Activated CD4-positive, alpha-beta T cell treated with anti-CD3 and anti-CD28 coated beads, Interleukin-10, Interleukin-2, amounts not matched to agents 100 ng/mL and 50 ng/mL, durations not matched to agents 16 hours and 8 hours (primary cell): ENCODE measurements around the gene TRPC4AP.

Experiments
- DNase-seq: peaks from one replicate; pipeline ENCODE4 v3.0.0-alpha.2; 2020

TRPC4AP gene

DNA sequence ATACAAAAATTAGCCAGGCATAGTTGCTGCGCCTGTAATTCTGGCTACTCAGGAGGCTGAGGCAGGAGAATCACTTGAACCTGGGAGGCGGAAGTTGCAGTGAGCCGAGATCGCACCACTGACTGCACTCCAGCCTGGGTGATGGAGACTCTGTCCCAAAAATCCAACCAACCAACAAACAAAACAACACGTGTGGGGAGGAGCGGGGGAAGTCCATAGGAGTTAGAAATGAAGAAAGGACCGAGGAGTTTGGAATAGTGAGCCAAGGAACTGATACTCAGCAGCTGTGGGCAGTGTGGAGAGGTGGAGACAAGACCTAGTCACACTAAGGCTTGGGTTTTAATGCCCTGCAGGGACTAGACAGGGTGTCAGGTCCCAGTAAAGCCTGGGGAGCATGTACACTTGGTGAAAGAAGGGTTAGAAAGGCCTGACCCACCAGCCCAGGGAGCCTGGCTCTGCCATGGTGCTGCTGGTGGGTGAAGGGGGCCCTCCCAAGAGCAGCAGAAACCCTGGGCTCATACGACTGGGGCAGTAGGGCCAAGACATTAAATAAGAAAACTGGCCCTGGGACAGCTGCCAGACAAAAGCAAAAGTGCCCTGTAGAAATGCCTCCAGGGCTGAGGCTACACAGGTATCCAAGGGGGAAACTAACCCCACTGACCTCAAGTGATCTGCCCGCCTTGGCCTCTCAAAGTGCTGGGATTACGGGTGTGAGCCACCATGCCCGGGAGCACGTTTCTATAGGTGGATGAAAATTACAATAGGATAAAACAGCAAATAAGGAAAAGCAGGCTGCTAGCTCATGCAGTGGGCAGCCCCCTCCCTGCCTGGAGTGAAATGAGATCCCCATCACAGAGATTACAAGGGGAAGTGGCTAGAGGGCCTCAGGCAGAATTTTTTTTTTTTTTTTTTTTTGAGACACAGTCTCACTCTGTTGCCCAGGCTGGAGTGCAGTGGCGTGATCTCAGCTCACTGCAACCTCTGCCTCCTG, 78.9 kb downstream of the TRPC4AP start:
- DNase-seq = no peak

GRCh38 chr20:35012227-35013069, 80.2 kb downstream of the TRPC4AP start:
- no peak for DNase-seq

GRCh38 chr20:35011589-35012226, 80.9 kb downstream of the TRPC4AP start:
- DNase-seq = no peak

DNA sequence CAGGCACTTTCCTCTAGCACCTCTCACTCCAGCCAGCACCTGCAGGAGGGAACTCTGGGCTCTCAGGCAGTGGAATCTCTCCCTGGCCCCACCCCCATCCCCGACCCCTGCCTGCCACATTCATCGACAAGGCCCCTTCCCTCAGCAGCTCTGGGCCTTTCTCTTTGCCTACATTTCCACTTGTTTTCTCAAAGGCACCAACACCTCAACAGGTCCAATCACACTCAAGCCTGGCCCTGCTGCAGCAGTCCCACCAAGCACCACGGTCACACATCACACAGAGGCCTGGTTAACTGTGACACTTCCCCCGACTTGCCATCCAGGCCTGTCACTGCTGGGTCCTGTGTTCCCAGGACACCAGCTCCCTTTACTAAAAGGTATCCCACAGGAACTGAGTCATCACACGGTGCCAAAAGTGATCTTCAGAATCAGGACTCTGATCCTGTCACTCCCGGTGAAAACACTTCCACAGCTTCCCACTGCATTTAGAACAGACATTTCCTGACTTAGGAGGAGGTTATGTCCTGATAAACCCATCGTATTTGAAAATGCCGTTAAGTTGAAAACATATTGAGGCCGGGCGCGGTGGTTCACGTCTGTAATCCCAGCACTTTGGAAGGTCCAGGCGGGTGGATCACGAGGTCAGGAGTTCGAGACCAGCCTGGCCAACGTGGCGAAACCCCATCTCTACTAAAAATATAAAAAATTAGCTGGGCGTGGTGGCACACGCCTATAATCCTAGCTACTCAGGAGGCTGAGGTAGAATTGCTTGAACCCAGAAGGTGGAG, 82.0 kb downstream of the TRPC4AP start:
- DNase-seq = no peak

- DNase-seq = no peak
Observed at GRCh38 chr20:35009665-35010328, 82.8 kb downstream of the TRPC4AP start.

DNA sequence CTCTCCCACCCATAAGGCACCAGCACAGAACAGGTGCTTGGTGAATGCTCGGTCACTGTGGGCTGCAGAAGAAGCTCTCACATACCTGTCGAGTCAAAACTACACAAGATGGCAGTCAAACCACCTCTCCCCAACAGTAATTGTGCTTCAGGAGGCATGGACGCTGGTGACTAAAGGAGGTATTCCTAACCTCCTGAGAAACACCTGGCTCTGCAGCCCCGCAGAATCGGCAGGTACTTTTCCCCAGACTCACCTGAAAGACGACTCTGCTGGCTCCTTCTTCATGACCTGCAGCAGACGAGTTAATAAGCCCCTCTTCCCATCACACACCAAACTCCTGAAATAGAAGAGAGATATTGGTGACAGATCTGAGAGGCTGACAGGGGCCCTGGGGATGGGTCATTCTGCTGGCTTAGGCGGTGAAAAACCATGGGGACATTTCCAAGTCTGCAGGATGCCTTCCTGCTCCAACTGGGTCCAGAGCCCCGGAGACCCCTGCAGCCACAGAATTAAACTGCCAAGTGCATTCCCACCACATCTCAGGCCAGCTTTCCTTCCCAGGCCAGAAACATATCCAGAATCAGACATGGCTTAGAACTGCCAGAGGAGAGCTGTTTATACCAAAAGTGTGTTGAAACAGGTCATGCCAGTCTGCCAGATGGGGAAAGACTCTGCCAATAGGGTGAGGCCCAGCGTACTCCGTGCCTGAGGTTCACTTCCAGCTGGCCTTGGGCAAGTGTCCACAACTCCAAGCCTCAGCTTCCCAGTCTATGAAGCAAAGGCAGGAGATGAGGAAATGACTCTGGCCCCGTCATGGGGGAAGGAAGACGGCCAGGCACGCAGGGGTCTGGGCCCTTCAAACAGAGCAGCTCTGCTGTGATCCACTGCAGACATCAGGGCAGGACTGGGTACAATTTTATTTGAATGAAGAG, 83.9 kb downstream of the TRPC4AP start:
- DNase-seq = no peak

GRCh38 chr20:35007891-35008290, 84.7 kb downstream of the TRPC4AP start:
- DNase-seq = no peak

DNA sequence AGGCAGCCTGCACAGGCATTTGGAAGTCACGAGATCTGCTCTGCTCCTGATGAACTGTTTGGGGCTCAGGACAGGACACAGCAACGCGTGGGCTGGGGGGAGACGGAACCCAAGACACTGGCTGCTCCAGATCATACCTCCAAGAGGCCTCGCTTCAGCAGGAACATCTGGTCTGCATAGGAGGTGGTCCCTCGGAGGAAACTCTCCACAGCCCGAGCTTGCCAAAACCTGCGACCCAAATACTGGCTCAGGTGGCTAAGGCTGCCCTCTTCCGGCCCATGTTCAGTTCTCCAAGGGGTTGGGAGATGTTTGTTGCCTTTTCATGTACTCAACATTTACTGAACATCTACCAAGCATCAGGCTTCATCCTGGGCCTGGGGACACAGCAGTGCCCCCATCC, 85.2 kb downstream of the TRPC4AP start:
- no peak for DNase-seq

DNA sequence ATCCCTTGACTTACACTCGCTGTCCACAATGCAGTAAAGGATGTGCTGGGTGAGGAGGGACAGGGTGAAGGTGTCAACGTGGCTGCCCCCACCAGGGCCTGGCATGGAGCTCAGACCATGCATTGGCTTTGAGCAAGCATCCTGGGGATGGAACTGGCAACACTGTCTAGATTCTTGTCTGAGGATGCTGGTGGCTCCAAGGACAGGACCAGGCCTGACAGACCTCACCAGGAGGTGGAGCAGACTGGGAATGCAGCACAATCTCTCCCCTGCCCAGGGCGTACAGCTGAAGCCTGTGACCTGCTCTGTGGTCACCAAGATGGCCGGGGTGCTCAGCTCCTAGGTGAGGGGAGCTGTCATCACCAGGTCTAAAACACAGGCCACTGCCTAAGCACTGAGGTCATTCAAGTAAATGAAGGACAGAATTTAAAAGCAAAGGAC, 86.1 kb downstream of the TRPC4AP start:
- DNase-seq = no peak

DNA sequence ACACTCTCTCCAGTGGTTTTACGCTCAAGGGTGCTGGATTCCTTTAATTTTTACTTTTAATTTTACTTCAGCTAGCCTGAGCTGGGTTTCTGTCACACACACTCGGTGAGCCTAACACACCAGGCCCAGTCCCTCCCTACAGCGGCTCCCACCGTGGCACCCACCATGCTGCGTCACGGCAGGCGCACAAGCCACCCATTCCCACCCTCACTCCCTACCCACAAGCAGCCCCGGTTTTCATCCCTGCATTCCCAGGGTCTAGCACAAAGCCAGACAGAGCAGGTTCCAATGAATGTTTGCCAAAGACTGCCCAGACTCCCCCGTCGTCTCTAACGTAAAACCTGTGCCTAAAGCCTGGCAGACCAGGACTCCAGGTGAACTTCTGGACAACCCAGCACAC, 86.6 kb downstream of the TRPC4AP start:
- DNase-seq = no peak

GRCh38 chr20:35005463-35005961, 87.1 kb downstream of the TRPC4AP start:
- DNase-seq = no peak

DNA sequence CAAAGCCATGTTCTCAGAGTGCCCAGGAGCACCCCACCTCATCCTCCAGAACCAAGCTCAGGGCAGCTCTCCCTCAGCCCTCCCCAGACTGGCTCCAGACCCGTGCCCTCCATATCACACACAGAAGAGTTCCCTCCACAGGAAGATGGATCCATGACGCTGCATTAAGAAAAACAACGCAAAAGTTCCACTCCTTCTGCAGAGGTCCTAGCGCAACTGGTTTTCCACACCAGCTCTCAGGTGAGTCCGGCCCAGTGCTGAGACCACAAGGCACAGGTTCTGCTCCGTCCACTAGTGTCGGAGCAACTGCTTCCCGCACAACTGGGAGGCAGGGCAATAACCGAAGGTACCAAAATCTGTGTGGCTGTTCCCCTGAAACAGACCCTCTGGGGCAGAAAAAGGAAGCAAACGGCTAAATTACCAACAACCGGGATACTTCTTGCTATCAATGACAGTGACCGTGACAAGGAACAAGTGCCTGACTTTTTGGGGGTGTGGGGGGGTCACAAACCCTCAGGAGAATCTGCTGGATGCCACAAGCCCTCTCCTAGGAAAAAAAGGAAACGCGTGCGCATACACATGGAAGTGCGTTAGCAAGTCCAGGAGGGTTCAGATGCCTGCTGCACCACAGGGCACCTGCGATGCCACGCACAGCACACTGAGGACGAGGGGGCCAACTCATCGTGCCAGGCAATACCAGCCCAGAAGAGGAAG, 87.7 kb downstream of the TRPC4AP start:
- DNase-seq = no peak

DNA sequence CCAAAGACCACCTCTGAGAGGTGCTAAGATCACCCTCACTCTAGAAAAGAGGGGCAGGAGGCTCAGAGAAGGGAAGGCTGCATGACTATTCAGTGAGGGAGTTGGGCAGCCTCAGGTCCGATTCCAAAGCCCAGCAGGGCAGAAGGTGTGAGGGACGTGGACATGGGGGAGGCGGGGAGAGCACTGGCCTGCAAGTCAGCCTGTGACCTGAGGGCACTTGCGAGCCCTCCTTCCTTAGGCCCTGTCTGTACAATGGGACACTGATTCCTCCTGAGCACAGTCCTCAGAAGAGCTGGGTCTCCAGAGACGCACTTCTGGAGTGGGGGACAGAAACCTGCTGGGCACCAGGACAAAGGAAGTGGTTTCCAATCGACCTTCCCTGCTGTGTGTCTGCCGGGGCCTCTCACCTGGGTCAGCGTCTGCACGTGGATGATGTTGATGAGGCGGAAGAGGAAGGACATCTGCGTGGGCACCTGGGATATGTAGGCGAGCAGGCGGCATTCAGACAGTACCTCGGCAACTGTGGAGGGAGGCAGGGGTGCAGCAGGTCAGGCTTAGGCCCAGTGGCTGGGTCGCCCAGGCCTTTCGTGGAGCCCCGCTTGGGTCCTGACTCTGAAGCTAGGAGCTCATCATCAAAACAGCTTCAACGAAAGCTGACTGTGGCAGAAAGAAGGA, 88.4 kb downstream of the TRPC4AP start:
- DNase-seq = no peak

- no peak for DNase-seq
Observed at GRCh38 chr20:35003211-35004031, 89.2 kb downstream of the TRPC4AP start.

DNA sequence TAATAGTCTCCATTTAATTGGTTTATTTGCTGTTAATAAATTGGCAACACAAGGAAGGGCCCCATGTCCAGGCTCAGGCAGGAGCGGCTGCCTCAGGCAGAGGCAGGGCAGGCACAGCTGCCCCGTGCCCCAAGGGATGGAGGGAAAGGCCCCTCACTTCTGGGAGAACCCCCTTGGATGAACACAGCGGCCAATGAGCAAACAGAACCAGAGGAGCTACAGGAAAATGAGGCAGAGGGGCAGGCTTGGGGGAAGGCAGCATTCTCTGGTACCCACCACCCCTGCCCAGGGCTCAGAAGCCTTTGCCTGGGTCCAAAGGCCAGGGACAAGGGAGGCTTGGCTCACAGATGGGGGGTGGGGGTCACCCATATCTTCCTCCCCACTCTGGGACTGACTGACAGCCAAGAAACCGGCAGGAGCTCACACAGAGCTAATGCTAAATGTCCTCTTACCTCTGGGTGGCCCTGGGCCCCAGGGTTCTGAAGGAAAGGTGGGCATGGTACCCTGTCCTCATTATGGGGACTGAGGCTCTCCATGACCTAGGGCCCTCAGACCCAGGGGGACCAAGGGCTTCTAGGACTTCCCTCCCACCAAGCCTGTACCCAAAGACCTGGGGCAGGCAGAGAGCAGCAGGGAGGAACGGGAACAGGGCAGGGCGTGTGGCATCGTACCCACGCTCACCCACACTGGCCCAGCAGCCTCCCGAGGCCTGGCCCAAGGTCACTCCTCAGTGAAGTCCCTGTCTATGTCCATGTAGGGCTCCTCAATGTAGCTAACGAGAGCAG, 90.0 kb downstream of the TRPC4AP start:
- no peak for DNase-seq

GRCh38 chr20:35001596-35002362, 90.8 kb downstream of the TRPC4AP start:
- no peak for DNase-seq
